AG10803 (cell line): ENCODE measurements around the gene INTS4.
A peak's percentile ranks its signal among the peaks of the same experiment; 100 is the strongest.
"Not testable (repeated sequence)": the region's sequence is repeated elsewhere in the genome, so short reads cannot be mapped to it uniquely, and the experiment has no call there.

Source experiments
- DNase-seq: peaks from one replicate; pipeline ENCODE4 v3.0.0; 2010; ENCODE audit warnings: low read depth
- H3K4me3 ChIP-seq: 2 replicates; pipeline ENCODE4 v1.5.1; 2011; ENCODE audit warnings: mild to moderate bottlenecking, low read length, control low read depth
- TF ChIP-seq, protein P1 (sequence below): conservative IDR thresholded peaks from 2 replicates; pipeline ENCODE4 v1.5.1; 2011; ENCODE audit warnings: mild to moderate bottlenecking, low read length, control low read depth, inconsistent platforms

The INTS4 gene

GRCh38 chr11:78031629-78032028 lies 37.2 kb upstream of the INTS4 start:
- DNase-seq = no peak
- TF ChIP-seq, protein P1, sequence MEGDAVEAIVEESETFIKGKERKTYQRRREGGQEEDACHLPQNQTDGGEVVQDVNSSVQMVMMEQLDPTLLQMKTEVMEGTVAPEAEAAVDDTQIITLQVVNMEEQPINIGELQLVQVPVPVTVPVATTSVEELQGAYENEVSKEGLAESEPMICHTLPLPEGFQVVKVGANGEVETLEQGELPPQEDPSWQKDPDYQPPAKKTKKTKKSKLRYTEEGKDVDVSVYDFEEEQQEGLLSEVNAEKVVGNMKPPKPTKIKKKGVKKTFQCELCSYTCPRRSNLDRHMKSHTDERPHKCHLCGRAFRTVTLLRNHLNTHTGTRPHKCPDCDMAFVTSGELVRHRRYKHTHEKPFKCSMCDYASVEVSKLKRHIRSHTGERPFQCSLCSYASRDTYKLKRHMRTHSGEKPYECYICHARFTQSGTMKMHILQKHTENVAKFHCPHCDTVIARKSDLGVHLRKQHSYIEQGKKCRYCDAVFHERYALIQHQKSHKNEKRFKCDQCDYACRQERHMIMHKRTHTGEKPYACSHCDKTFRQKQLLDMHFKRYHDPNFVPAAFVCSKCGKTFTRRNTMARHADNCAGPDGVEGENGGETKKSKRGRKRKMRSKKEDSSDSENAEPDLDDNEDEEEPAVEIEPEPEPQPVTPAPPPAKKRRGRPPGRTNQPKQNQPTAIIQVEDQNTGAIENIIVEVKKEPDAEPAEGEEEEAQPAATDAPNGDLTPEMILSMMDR = no peak
- H3K4me3 ChIP-seq = no peak overlapping the region

GRCh38 chr11:78030429-78031325 lies 36.2 kb upstream of the INTS4 start:
- TF ChIP-seq, protein P1 = no peak
- H3K4me3 ChIP-seq = no peak overlapping the region
- DNase-seq = peak; percentile 41

GRCh38 chr11:78028423-78028822 lies 34.0 kb upstream of the INTS4 start:
- not testable (repeated sequence) for DNase-seq, H3K4me3 ChIP-seq

DNA sequence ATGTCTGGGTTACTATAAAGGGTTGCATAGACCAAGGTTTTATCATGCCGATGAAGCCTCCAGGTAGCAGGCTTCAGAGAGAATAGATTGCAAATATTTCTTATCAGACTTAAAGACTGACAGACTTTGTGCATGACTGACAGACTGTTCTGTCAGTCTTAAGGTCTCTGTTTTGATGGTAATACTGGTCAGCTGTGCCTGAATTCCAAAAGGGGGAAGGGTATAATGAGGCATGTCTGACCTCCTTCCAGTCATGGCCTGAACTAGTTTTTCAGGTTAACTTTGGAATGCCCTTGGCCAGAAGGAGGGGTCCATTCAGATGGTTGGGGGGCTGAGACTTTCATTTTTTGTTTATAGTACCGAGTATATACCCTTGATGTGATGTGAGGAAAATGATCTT lies 33.3 kb upstream of the INTS4 start:
- TF ChIP-seq, protein P1 = no peak
- no peak overlapping the region for H3K4me3 ChIP-seq
- no peak for DNase-seq

DNA sequence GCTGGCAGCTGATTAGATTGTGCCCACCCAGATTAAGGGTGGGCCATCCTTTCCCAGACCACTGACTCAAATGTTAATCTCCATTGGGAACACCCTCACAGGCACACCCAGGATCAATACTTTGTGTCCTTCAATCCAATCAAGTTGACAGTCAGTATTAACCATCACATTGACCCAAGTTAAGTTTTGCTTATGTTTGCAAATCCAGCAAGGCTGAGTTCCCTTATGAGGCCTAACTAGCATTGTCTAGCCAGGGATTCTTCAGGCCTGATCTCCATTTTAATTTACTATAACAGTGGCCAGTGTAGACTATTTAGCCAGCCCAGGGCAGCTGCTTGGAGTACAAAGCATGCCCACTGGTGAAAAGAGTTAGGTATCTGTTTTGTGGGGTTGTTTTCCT lies 30.9 kb upstream of the INTS4 start:
- DNase-seq = no peak
- TF ChIP-seq, protein P1 = no peak
- no peak overlapping the region for H3K4me3 ChIP-seq

DNA sequence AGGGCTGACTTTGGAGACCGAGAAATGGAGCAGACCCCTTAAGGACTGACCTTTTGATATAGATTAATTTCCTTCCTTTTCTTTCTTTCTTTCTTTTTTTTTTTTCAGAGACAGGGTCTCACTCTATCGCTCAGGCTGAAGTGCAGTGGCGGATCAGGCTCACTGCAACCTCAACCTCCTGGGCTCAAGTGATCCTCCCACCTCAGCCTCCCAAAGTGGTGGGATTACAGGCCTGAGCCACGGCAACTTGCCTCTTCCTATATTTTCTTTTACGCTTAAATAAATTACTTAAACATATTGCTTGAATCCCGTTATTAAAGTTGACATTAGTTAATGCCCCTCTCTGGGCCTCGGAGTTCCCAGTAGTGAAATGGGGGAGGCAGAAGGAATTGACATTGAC lies 29.0 kb upstream of the INTS4 start:
- H3K4me3 ChIP-seq = no peak overlapping the region; the same call in 1 of the 2 replicates
- no peak for DNase-seq
- TF ChIP-seq, protein P1 = no peak

GRCh38 chr11:78022397-78023396 lies 28.2 kb upstream of the INTS4 start, which contains the start of gene KCTD14:
TSS of gene KCTD14 (minus strand) at chr11:78023276. CDS start at chr11:78023249, 27 bp downstream.
- TF ChIP-seq, protein P1 = no peak
- no peak for DNase-seq
- peak within 1 kb of the TSS; percentile 51 for H3K4me3 ChIP-seq
